H1 (cell line): ENCODE measurements around the gene POLL. TPM values are rescaled to one million over a fixed set of nuclear protein-coding genes. Genes with fewer than 3 reads are reported as not detected.

Experiments
- CTCF ChIA-PET: fragments of 300-600 bp; sonication (Branson Sonifier 250); formaldehyde crosslinking; loops from one replicate; lab custom pipeline; 2021; ENCODE audit not compliant: partially characterized antibody; lab: Charles Lee
- POLR2A ChIA-PET: fragments of 300-600 bp; sonication (Branson Sonifier 250); formaldehyde crosslinking; loops from one replicate; lab custom pipeline; 2021; ENCODE audit warnings: inconsistent platforms; ENCODE audit not compliant: partially characterized antibody; lab: Charles Lee
- DNase-seq, 2 experiments: peaks; one replicate each; pipeline versions ENCODE4 v3.0.0 to v3.0.0-alpha.2; 2010 to 2022; ENCODE audit warnings: low spot score in 2 of 2, low read depth in 1 of 2, mixed read lengths in 1 of 2
- FAIRE-seq: peaks from 2 replicates; lab custom pipeline; 2011; peaks lifted over from hg19 to GRCh38; lab: Jason Lieb, UNC
- H2AFZ ChIP-seq: 2 replicates; pipeline ENCODE4 v1.8.1; 2012; ENCODE audit warnings: low read length, inconsistent platforms
- H2AK5ac ChIP-seq: 2 replicates; pipeline ENCODE4 v1.6.1; 2013; ENCODE audit warnings: low read depth, low read length
- H2BK120ac ChIP-seq: replicated peaks from 2 replicates; pipeline ENCODE3; 2013; ENCODE audit warnings: low read depth, low read length, inconsistent platforms
- H2BK12ac ChIP-seq: 2 replicates; pipeline ENCODE4 v1.6.1; 2013; ENCODE audit warnings: low read depth, low read length
- H2BK15ac ChIP-seq: 2 replicates; pipeline ENCODE4 v1.6.1; 2013; ENCODE audit warnings: low read length
- H2BK20ac ChIP-seq: 2 replicates; pipeline ENCODE4 v1.6.1; 2013; ENCODE audit warnings: low read length
- H2BK5ac ChIP-seq: 2 replicates; pipeline ENCODE4 v1.6.1; 2013; ENCODE audit warnings: low read depth, low read length
- H3K14ac ChIP-seq: 2 replicates; pipeline ENCODE4 v1.6.1; 2013; ENCODE audit warnings: inconsistent platforms; ENCODE audit not compliant: insufficient read length
- H3K18ac ChIP-seq: 2 replicates; pipeline ENCODE4 v1.6.1; 2013; ENCODE audit warnings: low read length; ENCODE audit errors: extremely low read depth
- H3K23ac ChIP-seq: 2 replicates; pipeline ENCODE4 v1.6.1; 2013; ENCODE audit warnings: inconsistent platforms; ENCODE audit not compliant: insufficient read length
- H3K23me2 ChIP-seq: 2 replicates; pipeline ENCODE4 v1.6.1; 2013; ENCODE audit warnings: low read depth, low read length
- H3K27ac ChIP-seq: 2 replicates; pipeline ENCODE4 v1.6.1; 2011; ENCODE audit warnings: low read depth, low read length, inconsistent platforms
- H3K27me3 ChIP-seq, 4 experiments: replicated peaks in 1 of 4; 1 replicate in 1 of 4; 2 replicates in 3 of 4; pipeline versions ENCODE4 v1.6.1 to v1.8.1; 2011 to 2013; ENCODE audit warnings: low read length in 3 of 4, mild to moderate bottlenecking in 3 of 4, inconsistent platforms in 2 of 4, mixed read lengths in 2 of 4, moderate library complexity in 1 of 4; ENCODE audit not compliant: control insufficient read depth in 3 of 4, insufficient read depth in 3 of 4; ENCODE audit errors: extremely low read depth in 1 of 4
- H3K36me3 ChIP-seq, 4 experiments: 2 replicates each; pipeline versions ENCODE4 v1.6.1 to v1.8.1; 2011 to 2013; ENCODE audit warnings: mild to moderate bottlenecking in 4 of 4, low read length in 3 of 4, moderate library complexity in 2 of 4, control low read depth in 1 of 4, inconsistent platforms in 1 of 4; ENCODE audit not compliant: insufficient read depth in 4 of 4, control insufficient read depth in 2 of 4
- H3K4ac ChIP-seq: replicated peaks from 2 replicates; pipeline ENCODE3; 2013; ENCODE audit warnings: low read length, low read depth, mixed read lengths, inconsistent platforms; ENCODE audit not compliant: insufficient read length
- H3K4me1 ChIP-seq, 4 experiments: replicated peaks in 1 of 4; 1 replicate in 1 of 4; 2 replicates in 3 of 4; pipeline versions ENCODE4 v1.6.1 to v1.8.1; 2011 to 2013; ENCODE audit warnings: low read length in 3 of 4, inconsistent platforms in 2 of 4, mixed read lengths in 1 of 4; ENCODE audit not compliant: insufficient read depth in 4 of 4, control insufficient read depth in 3 of 4
- H3K4me2 ChIP-seq, 2 experiments: 2 replicates each; pipeline versions ENCODE4 v1.6.1 to v1.8.1; 2011 to 2013; ENCODE audit warnings: low read depth in 2 of 2, low read length in 2 of 2, control low read depth in 1 of 2, inconsistent platforms in 1 of 2, mild to moderate bottlenecking in 1 of 2; ENCODE audit not compliant: insufficient read depth in 1 of 2
- H3K4me3 ChIP-seq, 4 experiments: fragments of 200-600, 300-600 bp in 1 of 4; sonication (generic), shearing (Covaris generic), sonication (Bioruptor Twin) in 1 of 4; 2 replicates each; pipeline versions ENCODE4 v1.5.1 to v1.8.1; 2011 to 2016; ENCODE audit warnings: low read length in 4 of 4, low read depth in 3 of 4, control low read depth in 2 of 4, inconsistent platforms in 2 of 4, mild to moderate bottlenecking in 2 of 4, mixed read lengths in 1 of 4, moderate library complexity in 1 of 4; ENCODE audit not compliant: insufficient read depth in 2 of 4; ENCODE audit errors: extremely low read depth in 1 of 4
- H3K56ac ChIP-seq: replicated peaks from 2 replicates; pipeline ENCODE3; 2013; ENCODE audit warnings: low read depth, mild to moderate bottlenecking, mixed read lengths, low read length, inconsistent platforms; ENCODE audit not compliant: insufficient read length
- H3K79me1 ChIP-seq: 2 replicates; pipeline ENCODE4 v1.6.1; 2013; ENCODE audit warnings: low read depth, low read length, control low read depth
- H3K79me2 ChIP-seq, 2 experiments: 2 replicates each; pipeline versions ENCODE4 v1.6.1 to v1.8.1; 2012 to 2013; ENCODE audit warnings: low read length in 2 of 2, mild to moderate bottlenecking in 2 of 2, inconsistent platforms in 1 of 2; ENCODE audit not compliant: insufficient read depth in 2 of 2, control insufficient read depth in 1 of 2
- H3K9ac ChIP-seq, 4 experiments: replicated peaks in 1 of 4; 1 replicate in 1 of 4; 2 replicates in 3 of 4; pipeline versions ENCODE4 v1.6.1 to v1.8.1; 2011 to 2013; ENCODE audit warnings: low read depth in 3 of 4, low read length in 3 of 4, control low read depth in 2 of 4, mild to moderate bottlenecking in 2 of 4, moderate library complexity in 2 of 4, inconsistent platforms in 1 of 4; ENCODE audit errors: extremely low read depth in 1 of 4
- H3K9me3 ChIP-seq, 2 experiments: 2 replicates each; pipeline versions ENCODE4 v1.6.1 to v1.8.1; 2012 to 2013; ENCODE audit warnings: mild to moderate bottlenecking in 2 of 2, moderate library complexity in 2 of 2, control low read depth in 1 of 2, inconsistent platforms in 1 of 2, low read depth in 1 of 2, low read length in 1 of 2, mixed read lengths in 1 of 2; ENCODE audit not compliant: insufficient read depth in 2 of 2
- H4K20me1 ChIP-seq, 2 experiments: replicated peaks in 1 of 2; 2 replicates each; pipeline versions ENCODE3 to v1.8.1; 2011 to 2013; ENCODE audit warnings: inconsistent platforms in 2 of 2, low read length in 2 of 2, mild to moderate bottlenecking in 1 of 2; ENCODE audit not compliant: insufficient read depth in 2 of 2, control insufficient read depth in 1 of 2
- H4K5ac ChIP-seq: 2 replicates; pipeline ENCODE4 v1.6.1; 2013; ENCODE audit warnings: low read length, low read depth, mixed read lengths, inconsistent platforms; ENCODE audit not compliant: insufficient read length
- H4K8ac ChIP-seq: 2 replicates; pipeline ENCODE4 v1.8.0; 2013; ENCODE audit warnings: mild to moderate bottlenecking, moderate library complexity, low read length, inconsistent platforms; ENCODE audit not compliant: insufficient read depth; ENCODE audit errors: extremely low read depth
- H4K91ac ChIP-seq: replicated peaks from 2 replicates; pipeline ENCODE3; 2013; ENCODE audit warnings: low read length, mixed read lengths, inconsistent platforms; ENCODE audit not compliant: insufficient read length
- BACH1 ChIP-seq: IDR thresholded peaks from 2 replicates; pipeline ENCODE4 v1.6.1; 2012; ENCODE audit warnings: low read length, improper control_type of control experiment
- BCL11A ChIP-seq, 2 experiments: IDR thresholded peaks; one replicate each; pipeline ENCODE4 v1.6.1; 2011; ENCODE audit warnings: low read depth in 2 of 2, low read length in 2 of 2, mild to moderate bottlenecking in 2 of 2
- CEBPB ChIP-seq: IDR thresholded peaks from 2 replicates; pipeline ENCODE4 v1.6.1; 2012; ENCODE audit warnings: low read depth, low read length
- EZH2 ChIP-seq: fragments of 200-600 bp; sonication (generic); IDR thresholded peaks from 2 replicates; pipeline ENCODE4 v1.7.1; 2012; ENCODE audit warnings: low read depth, mild to moderate bottlenecking, moderate library complexity, low read length, inconsistent platforms; ENCODE audit not compliant: severe bottlenecking
- FOSL1 ChIP-seq: IDR thresholded peaks from 2 replicates; pipeline ENCODE4 v1.6.1; 2011; ENCODE audit warnings: mild to moderate bottlenecking, low read depth, low read length, moderate library complexity; ENCODE audit not compliant: insufficient read depth
- HDAC6 ChIP-seq: IDR thresholded peaks from one replicate; pipeline ENCODE4 v1.7.1; 2012; ENCODE audit warnings: low read depth, mild to moderate bottlenecking, inconsistent platforms, low read length, moderate library complexity
- MAFK ChIP-seq: IDR thresholded peaks from 2 replicates; pipeline ENCODE4 v1.6.1; 2012; ENCODE audit warnings: low read depth, mild to moderate bottlenecking, improper control_type of control experiment, low read length
- RBBP5 ChIP-seq: IDR thresholded peaks from 2 replicates; pipeline ENCODE4 v1.7.1; 2012; ENCODE audit warnings: low read depth, mild to moderate bottlenecking, inconsistent platforms, low read length, moderate library complexity, borderline replicate concordance
- SRF ChIP-seq: IDR thresholded peaks from 2 replicates; pipeline ENCODE4 v1.6.1; 2011; ENCODE audit warnings: mild to moderate bottlenecking, low read depth, low read length, moderate library complexity
- TAF7 ChIP-seq: optimal IDR thresholded peaks from 2 replicates; pipeline ENCODE3; 2011; ENCODE audit warnings: low read depth, mild to moderate bottlenecking, inconsistent platforms, low read length, moderate library complexity, borderline replicate concordance
- ZNF274 ChIP-seq: IDR thresholded peaks from 2 replicates; pipeline ENCODE4 v1.7.0; 2012; ENCODE audit warnings: low read length, borderline replicate concordance; ENCODE audit errors: extremely low read depth
- WGBS, 2 experiments: shearing (Covaris generic) in 1 of 2; methylation state at CpG; one replicate each; pipeline versions ENCODE4 v1.1.6 to v1.1.7; 2013 to 2015; ENCODE audit warnings: low lambda C conversion rate in 2 of 2, mixed read lengths in 2 of 2, inconsistent platforms in 1 of 2, low coverage in 1 of 2, missing lambda C conversion rate in 1 of 2; ENCODE audit not compliant: insufficient replicate concordance in 2 of 2, insufficient coverage in 1 of 2, insufficient read length in 1 of 2; ENCODE audit errors: extremely low coverage in 1 of 2, missing lambda C conversion rate in 1 of 2; 5-methylcytosine and 5-hydroxymethylcytosine counted together
- polyA plus RNA-seq, 7 experiments: library from polyadenylated mRNA; depleted of rRNA in 3 of 7; stranded (reverse) in 5 of 7; unstranded in 2 of 7; fragments of >200 nt in 5 of 7; fragments of 200-250 nt in 2 of 7; gene quantifications; 1 replicate in 5 of 7; 2 replicates in 1 of 7; 4 replicates in 1 of 7; pipeline versions ENCODE4 v1.2.1 to v1.2.3, GENCODE V29; 2011 to 2013; ENCODE audit warnings: missing spikeins in 2 of 7, mixed read lengths in 2 of 7
- total RNA-seq: library from RNA; stranded (reverse); fragmentation: NEBNext Ultra II Directional; extraction: Animal tissue kit (Norgen Biotek cat#: 25700); gene quantifications from 2 replicates; pipeline ENCODE4 v1.2.1, GENCODE V29; 2021

Gene POLL
- total and polyA plus RNA-seq, 2 of the 8 experiments (the other 6 are each of a cell fraction or from before 2014, with no cell fraction given) = 26.1 to 45.9 TPM

GRCh38 chr10:101567165-101568006 lies 20.7 kb downstream of the POLL start:
- H4K8ac ChIP-seq = no peak overlapping the region
- H3K4me1 ChIP-seq = peaks cover 0 to 17% (median 9%) of the 10 kb centered on the region in 4 experiments; a peak in 5 of 7 replicates
- POLR2A ChIA-PET = no interaction called here
- H3K23me2 ChIP-seq = peaks cover 14% of the 10 kb centered on the region
- H3K23ac ChIP-seq = no peak overlapping the region
- H2BK120ac ChIP-seq = peak overlapping the region; percentile 70
- no peak overlapping the region for H3K18ac ChIP-seq
- H3K36me3 ChIP-seq = no peaks in the 10 kb centered on the region
- CTCF ChIA-PET = interaction anchor here (0.7 to 5.9 kb wide), 10 partner anchors 9 to 1240 kb away, joined by 3 to 65 read pairs (median 34); no protein-coding TSS in a partner anchor
- H3K27me3 ChIP-seq = peaks cover 7 to 61% (median 49%) of the 10 kb centered on the region in 4 experiments
- H3K14ac ChIP-seq = no peak overlapping the region
- no peak overlapping the region for H4K5ac ChIP-seq
- no peak overlapping the region for H3K27ac ChIP-seq
- peak overlapping the region; percentile 79 for H4K91ac ChIP-seq
- no peak overlapping the region for H3K4me3 ChIP-seq
- H3K9me3 ChIP-seq = no peaks in the 10 kb centered on the region
- no peaks in the 10 kb centered on the region for H3K79me2 ChIP-seq
- FAIRE-seq = no peak
- H2AFZ ChIP-seq = no peak overlapping the region
- H3K9ac ChIP-seq = no peak overlapping the region
- peak overlapping the region; percentile 86; the same call in 1 of the 2 replicates for H2BK20ac ChIP-seq
- peak overlapping the region; percentile 100; the same call in 1 of the 2 replicates for H2BK15ac ChIP-seq
- WGBS, 2 experiments = 85% methylated on average over 7 of the region's 7 CpGs; no CpG with 5 or more reads in 1 of the 2 experiments
- peak overlapping the region; percentile 60 for H2AK5ac ChIP-seq
- no peak for DNase-seq
- peak overlapping the region; percentile 18; the same call in 1 of the 2 replicates for H2BK12ac ChIP-seq
- peak overlapping the region; percentile 60 for H3K4ac ChIP-seq
- no peaks in the 10 kb centered on the region for H3K79me1 ChIP-seq
- H2BK5ac ChIP-seq = no peak overlapping the region
- peak overlapping the region in 1 of 2 experiments; percentile 44; a peak in 1 of 4 replicates for H3K4me2 ChIP-seq
- H3K56ac ChIP-seq = no peak overlapping the region
- H4K20me1 ChIP-seq = peaks cover 0 to 4% of the 10 kb centered on the region in 2 experiments
- TF ChIP-seq CEBPB (no peak), RBBP5 (no peak), SRF (no peak), FOSL1 (no peak), ZNF274 (no peak), MAFK (no peak), BCL11A (IDR thresholded peaks at IDR 0.05; ENCODE audit: low read depth in 2 of 2, low read length in 2 of 2) (no peak), EZH2 (no peak), HDAC6 (no peak), BACH1 (no peak), TAF7 (no peak)
